HepG2 (cell line): ENCODE data around the gene PSMA3. TPM values are rescaled to one million over a fixed set of nuclear protein-coding genes. Genes with fewer than 3 reads are reported as not detected.

Experiments used
- ATAC-seq: fragments of 200-7000 bp; cut with Tn5 transposase; 3 replicates; pipeline ENCODE4 v1.9.1; 2020; ENCODE audit warnings: mild to moderate bottlenecking, moderate library complexity
- BruUV-seq: library from RNA; stranded (reverse); fragments of 400-500 nt; replicated peaks from 2 replicates; lab custom pipeline; 2021; lab: Mats Ljungman, UMichigan
- CTCF ChIA-PET: fragments of 300-600 bp; formaldehyde crosslinking; extraction: SDS; loops from one replicate; lab custom pipeline; 2021; ENCODE audit warnings: low total read pairs, inconsistent platforms, low intra/inter-chr PET ratio; lab: Yijun Ruan, JAX
- POLR2A ChIA-PET: fragments of 350-600 bp; sonication (Branson Sonifier 250); formaldehyde crosslinking; loops from one replicate; lab custom pipeline; 2020; ENCODE audit warnings: antibody characterized with exemption, inconsistent platforms; lab: Yijun Ruan, JAX
- DNase-seq: peaks from one replicate; pipeline ENCODE4 v3.0.0-alpha.2; 2015; ENCODE audit warnings: low spot score
- FAIRE-seq: peaks from 3 replicates; lab custom pipeline; 2011; peaks lifted over from hg19 to GRCh38; lab: Jason Lieb, UNC
- H2AFZ ChIP-seq: one replicate; pipeline ENCODE4 v1.6.1; 2011; ENCODE audit warnings: low read length, inconsistent platforms
- H3K27ac ChIP-seq: fragments of 300-600 bp; 3 replicates; pipeline ENCODE4 v1.8.0; 2011; ENCODE audit warnings: mixed run types, mild to moderate bottlenecking, mixed read lengths, low read length, inconsistent platforms; ENCODE audit not compliant: insufficient read depth; ENCODE audit errors: extremely low read length
- H3K27me3 ChIP-seq, 2 experiments: fragments of 200-600 bp in 1 of 2; 2 replicates in 1 of 2; 3 replicates in 1 of 2; pipeline versions ENCODE4 v1.6.0 to v1.8.0; 2011; ENCODE audit warnings: low read length in 2 of 2, mild to moderate bottlenecking in 2 of 2, moderate library complexity in 2 of 2, inconsistent platforms in 1 of 2; ENCODE audit not compliant: insufficient read depth in 2 of 2, control insufficient read depth in 1 of 2
- H3K36me3 ChIP-seq, 2 experiments: fragments of 200-600 bp in 1 of 2; replicated peaks in 1 of 2; 2 replicates in 1 of 2; 3 replicates in 1 of 2; pipeline versions ENCODE4 v1.5.1 to v1.8.0; 2011; ENCODE audit warnings: low read length in 2 of 2, inconsistent platforms in 1 of 2; ENCODE audit not compliant: insufficient read depth in 2 of 2, control insufficient read depth in 1 of 2
- H3K4me1 ChIP-seq: 2 replicates; pipeline ENCODE4 v1.5.1; 2012; ENCODE audit warnings: low read length, inconsistent platforms; ENCODE audit not compliant: insufficient read depth
- H3K4me2 ChIP-seq: 2 replicates; pipeline ENCODE4 v1.6.0; 2011; ENCODE audit warnings: low read depth, low read length, inconsistent platforms
- H3K4me3 ChIP-seq, 3 experiments: fragments of 200-600 bp in 1 of 3; sonication (generic), shearing (Covaris generic) in 1 of 3; replicated peaks in 1 of 3; 2 replicates each; pipeline ENCODE4 v1.5.1; 2011 to 2016; ENCODE audit warnings: low read length in 3 of 3, inconsistent platforms in 2 of 3, low read depth in 2 of 3, mild to moderate bottlenecking in 2 of 3, control low read depth in 1 of 3, mixed read lengths in 1 of 3; ENCODE audit not compliant: insufficient read depth in 1 of 3
- H3K79me2 ChIP-seq: one replicate; pipeline ENCODE4 v1.6.1; 2011; ENCODE audit warnings: low read length, inconsistent platforms; ENCODE audit not compliant: insufficient read depth
- H3K9ac ChIP-seq: 2 replicates; pipeline ENCODE4 v1.6.0; 2011; ENCODE audit warnings: mild to moderate bottlenecking, low read depth, low read length, inconsistent platforms; ENCODE audit not compliant: insufficient read depth
- H3K9me3 ChIP-seq: 2 replicates; pipeline ENCODE4 v1.5.1; 2012; ENCODE audit warnings: mild to moderate bottlenecking, low read length
- H4K20me1 ChIP-seq: 2 replicates; pipeline ENCODE4 v1.6.0; 2011; ENCODE audit warnings: inconsistent platforms, mild to moderate bottlenecking, low read length, moderate library complexity; ENCODE audit not compliant: insufficient read depth
- ATRX ChIP-seq: sonication (generic); formaldehyde crosslinking; IDR thresholded peaks from 2 replicates; pipeline ENCODE4 v1.4.0; 2020; ENCODE audit warnings: missing genetic modification reagents, borderline replicate concordance
- CHCHD3 ChIP-seq: sonication (generic); formaldehyde crosslinking; IDR thresholded peaks from 2 replicates; pipeline ENCODE4 v1.8.0; 2022; ENCODE audit warnings: mild to moderate bottlenecking, missing genetic modification reagents, moderate library complexity
- MAFF ChIP-seq: IDR thresholded peaks from 2 replicates; pipeline ENCODE4 v1.6.1; 2011; ENCODE audit warnings: low read depth, low read length, improper control_type of control experiment
- RBAK ChIP-seq: sonication (generic); formaldehyde crosslinking; IDR thresholded peaks from 2 replicates; pipeline ENCODE4 v1.5.1; 2020; ENCODE audit warnings: mild to moderate bottlenecking, missing genetic modification reagents
- RELA ChIP-seq: sonication (generic); formaldehyde crosslinking; IDR thresholded peaks from 2 replicates; pipeline ENCODE4 v1.4.0; 2020; ENCODE audit warnings: missing genetic modification reagents
- ZKSCAN5 ChIP-seq: sonication (generic); formaldehyde crosslinking; IDR thresholded peaks from 2 replicates; pipeline ENCODE4 v1.5.1; 2020; ENCODE audit warnings: mild to moderate bottlenecking, missing genetic modification reagents
- ZNF264 ChIP-seq: sonication (generic); formaldehyde crosslinking; IDR thresholded peaks from 2 replicates; pipeline ENCODE4 v1.4.0; 2020; ENCODE audit warnings: missing genetic modification reagents
- ZSCAN25 ChIP-seq: sonication (generic); formaldehyde crosslinking; IDR thresholded peaks from 2 replicates; pipeline ENCODE4 v1.8.0; 2022; ENCODE audit warnings: mild to moderate bottlenecking, missing genetic modification reagents
- WGBS: methylation state at CpG from one replicate; pipeline ENCODE4 v1.1.6; 2017; ENCODE audit warnings: low lambda C conversion rate; 5-methylcytosine and 5-hydroxymethylcytosine counted together
- in situ Hi-C: cut with HindIII; loops from 2 replicates; pipeline ENCODE4 v1.10.0; 2017; ENCODE audit warnings: low pct_unique_long_range_greater_than_20kb; ENCODE audit not compliant: extremely low pct_ligation_motif_present
- intact Hi-C: fragments of 100-400 bp; cut with micrococcal nuclease; formaldehyde crosslinking; loops from one replicate; pipeline ENCODE4 v1.10.0; 2022; ENCODE audit not compliant: unreplicated experiment
- polyA plus RNA-seq, 8 experiments: library from polyadenylated mRNA; depleted of rRNA in 3 of 8; stranded (reverse) in 7 of 8; unstranded in 1 of 8; fragments of >200 nt; fragmentation: Illumina TruSeq in 4 of 8; extraction: Trizol in 4 of 8; gene quantifications; 2 replicates each; pipeline versions ENCODE4 v1.2.1 to v1.2.3, GENCODE V29; 2011 to 2016; ENCODE audit warnings: low read depth in 4 of 8, missing spikeins in 1 of 8, mixed read lengths in 1 of 8; ENCODE audit not compliant: insufficient read depth in 1 of 8
- total RNA-seq, 5 experiments: library from RNA; depleted of rRNA; stranded (reverse); fragments of >200 nt; fragmentation: Illumina TruSeq; extraction: Trizol; gene quantifications; 2 replicates each; pipeline ENCODE4 v1.2.3, GENCODE V29; 2016; ENCODE audit warnings: low read depth in 1 of 5
- TF ChIP-seq, protein P1 (sequence below): fragments of 450-650 bp; IDR thresholded peaks from 2 replicates; pipeline ENCODE4 v1.6.1; 2017; ENCODE audit warnings: mild to moderate bottlenecking
- TF ChIP-seq, protein P2 (sequence below): IDR thresholded peaks from 2 replicates; pipeline ENCODE4 v1.6.1; 2016; ENCODE audit warnings: low read depth
- TF ChIP-seq, protein P3 (sequence below): sonication (generic); formaldehyde crosslinking; IDR thresholded peaks from 2 replicates; pipeline ENCODE4 v1.4.0; 2020; ENCODE audit warnings: mild to moderate bottlenecking, missing genetic modification reagents
- TF ChIP-seq, protein P4 (sequence below), 2 experiments: sonication (generic) in 1 of 2; formaldehyde crosslinking in 1 of 2; IDR thresholded peaks; 2 replicates each; pipeline versions ENCODE4 v1.5.1 to v1.6.1; 2011 to 2020; ENCODE audit warnings: borderline replicate concordance in 1 of 2, low read depth in 1 of 2, low read length in 1 of 2, mild to moderate bottlenecking in 1 of 2, missing genetic modification reagents in 1 of 2, moderate library complexity in 1 of 2
- TF ChIP-seq, protein P5 (sequence below): sonication (generic); formaldehyde crosslinking; IDR thresholded peaks from 2 replicates; pipeline ENCODE4 v1.8.1; 2023; ENCODE audit warnings: mild to moderate bottlenecking, moderate library complexity, missing genetic modification reagents

Gene PSMA3
- total and polyA plus RNA-seq, 2 of the 13 experiments (the other 11 are each of a cell fraction or from before 2014, with no cell fraction given) = 232 to 275 TPM

DNA sequence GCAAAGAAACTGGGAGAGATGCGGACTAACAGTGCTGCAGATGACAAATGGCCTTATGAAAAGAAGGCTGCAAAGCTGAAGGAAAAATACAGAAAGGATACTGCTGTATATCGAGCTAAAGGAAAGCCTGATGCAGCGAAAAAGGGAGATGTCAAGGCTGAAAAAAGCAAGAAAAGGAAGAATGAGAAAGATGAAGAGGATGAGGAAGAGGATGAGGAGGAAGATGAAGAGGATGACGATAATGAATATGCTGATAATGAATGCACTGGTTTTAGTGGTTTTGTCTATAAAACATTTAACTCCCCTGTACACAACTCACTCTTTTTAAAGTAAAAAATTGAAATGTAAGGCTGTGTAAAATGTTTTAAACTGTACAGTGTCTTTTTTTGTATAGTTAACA, 40.5 kb downstream of the PSMA3 start:
- in situ Hi-C loops (no loop called here), intact Hi-C loops (no loop called here)
- H3K79me2 ChIP-seq = peaks cover 74% of the 10 kb centered on the region
- POLR2A ChIA-PET = interaction anchor here (0.5 to 1.4 kb wide), 2 partner anchors 9 to 13 kb away, joined by 4 read pairs; partner anchors contain the start of gene ARID4A
- H3K4me1 ChIP-seq = peaks cover 99% of the 10 kb centered on the region
- no peak for FAIRE-seq
- no peak for ATAC-seq
- no peak overlapping the region for H3K4me2 ChIP-seq
- TF ChIP-seq ATRX (CRISPR knock-in tag) (no peak), ZKSCAN5 (CRISPR knock-in tag) (no peak), ZNF264 (no peak), RELA (CRISPR knock-in tag) (no peak), CHCHD3 (CRISPR knock-in tag) (no peak), RBAK (CRISPR knock-in tag) (no peak), ZSCAN25 (CRISPR knock-in tag) (no peak), MAFF (no peak)
- TF ChIP-seq, protein P1, sequence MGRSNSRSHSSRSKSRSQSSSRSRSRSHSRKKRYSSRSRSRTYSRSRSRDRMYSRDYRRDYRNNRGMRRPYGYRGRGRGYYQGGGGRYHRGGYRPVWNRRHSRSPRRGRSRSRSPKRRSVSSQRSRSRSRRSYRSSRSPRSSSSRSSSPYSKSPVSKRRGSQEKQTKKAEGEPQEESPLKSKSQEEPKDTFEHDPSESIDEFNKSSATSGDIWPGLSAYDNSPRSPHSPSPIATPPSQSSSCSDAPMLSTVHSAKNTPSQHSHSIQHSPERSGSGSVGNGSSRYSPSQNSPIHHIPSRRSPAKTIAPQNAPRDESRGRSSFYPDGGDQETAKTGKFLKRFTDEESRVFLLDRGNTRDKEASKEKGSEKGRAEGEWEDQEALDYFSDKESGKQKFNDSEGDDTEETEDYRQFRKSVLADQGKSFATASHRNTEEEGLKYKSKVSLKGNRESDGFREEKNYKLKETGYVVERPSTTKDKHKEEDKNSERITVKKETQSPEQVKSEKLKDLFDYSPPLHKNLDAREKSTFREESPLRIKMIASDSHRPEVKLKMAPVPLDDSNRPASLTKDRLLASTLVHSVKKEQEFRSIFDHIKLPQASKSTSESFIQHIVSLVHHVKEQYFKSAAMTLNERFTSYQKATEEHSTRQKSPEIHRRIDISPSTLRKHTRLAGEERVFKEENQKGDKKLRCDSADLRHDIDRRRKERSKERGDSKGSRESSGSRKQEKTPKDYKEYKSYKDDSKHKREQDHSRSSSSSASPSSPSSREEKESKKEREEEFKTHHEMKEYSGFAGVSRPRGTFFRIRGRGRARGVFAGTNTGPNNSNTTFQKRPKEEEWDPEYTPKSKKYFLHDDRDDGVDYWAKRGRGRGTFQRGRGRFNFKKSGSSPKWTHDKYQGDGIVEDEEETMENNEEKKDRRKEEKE = no peak
- TF ChIP-seq, protein P2, sequence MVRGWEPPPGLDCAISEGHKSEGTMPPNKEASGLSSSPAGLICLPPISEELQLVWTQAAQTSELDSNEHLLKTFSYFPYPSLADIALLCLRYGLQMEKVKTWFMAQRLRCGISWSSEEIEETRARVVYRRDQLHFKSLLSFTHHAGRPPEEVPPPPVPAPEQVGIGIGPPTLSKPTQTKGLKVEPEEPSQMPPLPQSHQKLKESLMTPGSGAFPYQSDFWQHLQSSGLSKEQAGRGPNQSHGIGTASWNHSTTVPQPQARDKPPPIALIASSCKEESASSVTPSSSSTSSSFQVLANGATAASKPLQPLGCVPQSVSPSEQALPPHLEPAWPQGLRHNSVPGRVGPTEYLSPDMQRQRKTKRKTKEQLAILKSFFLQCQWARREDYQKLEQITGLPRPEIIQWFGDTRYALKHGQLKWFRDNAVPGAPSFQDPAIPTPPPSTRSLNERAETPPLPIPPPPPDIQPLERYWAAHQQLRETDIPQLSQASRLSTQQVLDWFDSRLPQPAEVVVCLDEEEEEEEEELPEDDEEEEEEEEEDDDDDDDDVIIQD (CRISPR knock-in tag) = no peak
- TF ChIP-seq, protein P3, sequence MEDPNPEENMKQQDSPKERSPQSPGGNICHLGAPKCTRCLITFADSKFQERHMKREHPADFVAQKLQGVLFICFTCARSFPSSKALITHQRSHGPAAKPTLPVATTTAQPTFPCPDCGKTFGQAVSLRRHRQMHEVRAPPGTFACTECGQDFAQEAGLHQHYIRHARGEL (CRISPR knock-in tag) = no peak
- TF ChIP-seq, protein P4, sequence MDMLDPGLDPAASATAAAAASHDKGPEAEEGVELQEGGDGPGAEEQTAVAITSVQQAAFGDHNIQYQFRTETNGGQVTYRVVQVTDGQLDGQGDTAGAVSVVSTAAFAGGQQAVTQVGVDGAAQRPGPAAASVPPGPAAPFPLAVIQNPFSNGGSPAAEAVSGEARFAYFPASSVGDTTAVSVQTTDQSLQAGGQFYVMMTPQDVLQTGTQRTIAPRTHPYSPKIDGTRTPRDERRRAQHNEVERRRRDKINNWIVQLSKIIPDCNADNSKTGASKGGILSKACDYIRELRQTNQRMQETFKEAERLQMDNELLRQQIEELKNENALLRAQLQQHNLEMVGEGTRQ (IDR thresholded peaks at IDR 0.05; ENCODE audit: low read depth, low read length) = no peak
- TF ChIP-seq, protein P4 (CRISPR knock-in tag; IDR thresholded peaks at IDR 0.05; ENCODE audit: borderline replicate concordance) = no peak
- TF ChIP-seq, protein P5, sequence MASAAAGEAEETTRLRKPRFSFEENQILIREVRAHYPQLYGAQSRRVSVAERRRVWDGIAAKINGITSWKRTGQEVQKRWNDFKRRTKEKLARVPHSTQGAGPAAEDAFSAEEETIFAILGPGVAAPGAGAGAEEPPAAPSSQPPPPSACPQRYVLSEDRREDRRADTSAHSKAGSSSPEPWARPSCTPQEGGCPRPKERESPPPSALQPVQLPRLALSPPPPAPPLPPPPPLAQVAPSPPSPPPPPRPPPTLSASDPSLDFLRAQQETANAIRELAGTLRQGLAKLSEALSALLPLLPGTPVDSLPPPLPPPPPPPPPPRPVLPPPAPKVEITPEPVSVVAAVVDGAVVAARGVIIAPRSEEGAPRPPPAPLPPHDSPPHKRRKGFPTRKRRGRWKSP (CRISPR knock-in tag) = no peak
- H3K27me3 ChIP-seq = no peaks in the 10 kb centered on the region
- WGBS = 95% methylated on average over 4 of the region's 4 CpGs
- no peak overlapping the region for H3K9ac ChIP-seq
- H3K36me3 ChIP-seq = peaks cover 8 to 58% of the 10 kb centered on the region in 2 experiments
- H3K27ac ChIP-seq = no peak overlapping the region
- CTCF ChIA-PET = no interaction called here
- no peak overlapping the region for H2AFZ ChIP-seq
- BruUV-seq = no TSS peak
- no peak overlapping the region for H3K4me3 ChIP-seq
- no peak for DNase-seq
- no peaks in the 10 kb centered on the region for H3K9me3 ChIP-seq
- no peaks in the 10 kb centered on the region for H4K20me1 ChIP-seq
